NOMO-1 treated with DMSO at 0.1 percent for 48 hours (cell line): ENCODE results near the gene MILR1.
A peak's percentile ranks its signal among the peaks of the same experiment; 100 is the strongest.
"Not testable (repeated sequence)": the region's sequence is repeated elsewhere in the genome, so short reads cannot be mapped to it uniquely, and the experiment has no call there.

ENCODE experiments used
- DNase-seq: peaks from one replicate; lab custom pipeline; 2025; ENCODE audit not compliant: unreplicated experiment; lab: John Stamatoyannopoulos, UW

MILR1 gene

DNA sequence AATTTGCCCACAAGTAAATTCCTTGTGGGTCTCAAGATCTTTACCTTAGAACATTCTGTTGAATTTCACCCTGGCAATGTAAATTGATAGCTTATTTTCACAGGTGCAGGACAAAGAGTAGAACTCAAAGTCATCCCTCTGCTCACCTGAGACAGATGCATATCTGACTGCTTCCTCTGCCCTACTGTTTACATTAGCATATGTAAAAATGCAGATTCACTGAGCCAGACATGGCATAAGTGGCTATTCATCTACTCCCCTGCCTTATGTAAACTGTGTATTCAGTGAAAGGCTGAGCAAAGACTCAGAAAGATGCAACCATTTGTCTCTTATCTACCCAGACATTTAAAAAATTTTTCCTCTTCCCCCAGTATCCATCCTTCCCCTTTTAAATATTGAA is 22.3 kb upstream of the MILR1 start:
- DNase-seq, result no peak

DNA sequence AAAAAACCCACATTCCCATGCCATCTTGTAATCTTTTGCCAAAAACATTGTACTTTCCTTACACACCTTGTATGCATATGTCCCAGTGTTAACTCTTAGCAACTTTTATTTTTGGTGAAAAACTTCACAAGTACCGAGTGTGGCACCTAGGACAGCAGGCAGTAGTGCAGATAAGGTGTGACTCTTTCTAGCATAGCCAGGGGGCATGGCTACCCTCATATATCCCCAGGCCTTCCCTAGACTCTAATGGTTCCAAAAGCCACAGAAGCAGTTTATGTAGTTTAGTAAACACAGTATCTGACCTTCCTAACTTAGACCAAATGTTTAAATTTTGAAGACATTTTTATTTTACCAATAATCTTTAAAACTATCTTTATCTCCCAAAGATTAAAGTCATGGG is 20.5 kb upstream of the MILR1 start:
- DNase-seq, result no peak

DNA sequence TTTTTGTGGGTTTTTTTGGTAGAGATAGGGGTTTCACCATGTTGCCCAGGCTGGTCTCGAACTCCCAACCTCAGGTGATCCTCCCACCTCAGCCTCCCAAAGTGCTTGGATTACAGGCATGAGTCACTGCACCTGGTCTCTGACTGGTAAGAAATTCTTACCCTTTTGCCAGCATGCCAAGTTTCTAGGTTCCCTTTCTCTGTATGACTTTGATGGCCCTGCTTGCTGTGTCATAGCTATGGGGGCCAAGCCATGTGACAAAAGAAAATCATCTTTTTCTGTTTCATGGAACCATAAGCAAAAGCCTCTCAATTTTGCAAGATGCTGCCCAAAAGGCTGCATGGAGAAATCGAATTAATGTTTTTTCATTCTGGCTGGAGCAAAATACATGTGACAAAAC is 18.9 kb upstream of the MILR1 start:
- DNase-seq, result not testable (repeated sequence)

- DNase-seq, result no peak
Observed at GRCh38 chr17:64431534-64431933, 17.4 kb upstream of the MILR1 start.

DNA sequence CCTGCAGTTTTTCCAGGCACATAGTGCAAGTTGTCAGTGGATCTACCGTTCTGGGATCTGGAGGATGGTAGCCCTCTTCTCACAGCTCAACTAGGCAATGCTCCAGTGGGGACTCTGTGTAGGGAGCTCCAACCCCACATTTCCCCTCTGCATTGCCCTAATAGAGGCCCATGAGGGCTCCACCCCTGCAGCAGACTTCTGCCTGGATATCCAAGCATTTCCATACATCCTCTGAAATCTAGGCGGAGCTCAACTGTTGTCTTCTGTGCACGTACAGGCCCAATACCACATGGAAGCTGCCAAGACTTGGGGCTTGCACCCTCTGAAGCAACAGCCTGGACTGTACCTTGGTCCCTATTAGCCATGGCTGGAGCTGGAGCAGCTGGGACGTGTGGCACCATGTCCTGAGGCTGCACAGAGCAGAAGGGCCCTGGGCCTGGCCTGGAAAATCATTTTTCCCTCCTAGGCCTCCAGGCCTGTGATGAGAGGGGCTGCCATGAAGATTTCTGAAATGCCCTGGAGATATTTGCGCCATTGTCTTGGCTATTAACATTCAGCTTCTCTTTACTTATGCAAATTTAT is 10.9 kb upstream of the MILR1 start:
- no peak for DNase-seq

DNA sequence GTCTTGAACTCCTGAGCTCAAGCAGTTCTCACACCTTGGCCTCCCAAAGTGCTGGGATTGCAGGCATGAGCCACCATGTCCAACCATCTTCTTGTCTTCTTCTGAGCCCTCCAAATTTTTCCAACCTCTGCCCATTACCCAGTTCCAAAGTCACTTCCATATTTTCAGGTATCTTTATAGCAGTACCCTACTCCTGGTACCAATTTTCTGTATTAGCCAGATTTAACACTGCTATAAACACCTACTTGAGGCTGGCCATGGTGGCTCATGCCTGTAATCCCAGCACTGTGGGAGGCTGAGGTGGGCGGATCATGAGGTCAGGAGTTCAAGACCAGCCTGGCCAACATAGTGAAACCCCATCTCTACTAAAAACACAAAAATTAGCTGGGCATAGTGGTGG is 9.4 kb upstream of the MILR1 start:
- DNase-seq, result not testable (repeated sequence)

GRCh38 chr17:64439956-64440355 is 9.0 kb upstream of the MILR1 start:
- DNase-seq, result no peak

GRCh38 chr17:64441772-64442540 is 7.0 kb upstream of the MILR1 start:
- DNase-seq, result peak; percentile 73

DNA sequence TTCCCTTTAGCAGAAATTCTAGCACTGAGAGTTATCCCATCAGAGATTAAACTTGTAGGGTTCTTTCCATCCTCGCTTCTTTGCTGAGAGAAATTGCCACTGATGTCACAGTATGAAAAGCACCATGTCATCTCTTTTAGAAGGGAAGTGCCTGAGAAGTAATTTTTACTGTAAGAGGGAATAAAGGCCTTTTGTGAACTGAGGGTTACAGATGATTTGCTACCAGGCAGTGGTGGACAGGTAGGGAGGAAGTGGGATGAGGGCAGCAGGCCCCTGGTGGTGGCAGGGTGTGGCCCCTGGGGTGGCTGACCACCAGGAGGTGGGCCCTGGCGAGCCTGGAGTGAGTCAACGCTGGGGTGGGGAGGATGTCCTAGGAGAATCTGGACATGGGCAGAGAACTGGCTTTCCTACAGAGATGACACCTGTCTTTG is 6.4 kb upstream of the MILR1 start:
- peak; percentile 75 for DNase-seq

GRCh38 chr17:64443086-64443760 is 5.7 kb upstream of the MILR1 start:
- no peak for DNase-seq

DNA sequence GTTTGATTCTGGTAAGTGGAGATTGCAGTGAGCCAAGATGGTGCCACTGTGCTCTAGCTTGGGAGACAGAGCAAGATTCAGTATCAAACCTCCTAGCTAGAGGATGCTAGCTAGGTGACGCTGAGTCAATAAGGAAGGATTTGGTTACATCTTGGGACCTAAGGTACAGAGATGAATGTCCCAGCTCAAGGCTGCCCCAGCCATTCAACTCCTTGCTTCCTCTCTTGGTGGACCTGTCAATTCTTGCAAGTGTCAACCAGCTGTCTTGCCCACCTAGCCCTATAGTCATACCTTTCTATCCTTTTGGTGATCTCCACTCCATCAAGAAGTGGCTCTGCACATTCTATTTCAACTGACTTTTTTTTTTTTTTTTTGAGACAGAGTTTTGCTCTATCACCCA is 1.4 kb upstream of the MILR1 start:
- DNase-seq, result no peak

DNA sequence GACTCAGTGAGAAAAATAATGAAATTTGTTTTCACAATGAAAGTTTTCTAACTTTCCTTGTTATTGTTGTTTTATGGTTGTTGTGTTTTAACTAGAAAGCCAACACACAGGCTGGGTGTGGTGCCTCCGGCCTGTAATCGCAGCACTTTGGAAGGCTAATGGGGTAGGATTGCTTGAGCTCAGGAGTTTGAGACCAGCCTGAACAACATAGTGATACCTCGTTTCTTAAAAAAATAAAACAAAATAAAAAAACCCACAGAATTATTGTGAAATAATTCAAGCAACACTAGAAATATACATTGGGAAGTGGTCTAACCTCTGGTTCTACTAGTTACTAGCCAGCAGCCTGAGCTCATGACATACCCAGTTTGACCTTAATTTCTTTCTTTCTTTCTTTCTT is 630 bp downstream of the MILR1 start:
- peak; percentile 64 for DNase-seq

GRCh38 chr17:64455993-64456885 is 7.3 kb downstream of the MILR1 start:
- DNase-seq, result peak; percentile 93

GRCh38 chr17:64457156-64457555 is 8.2 kb downstream of the MILR1 start:
- DNase-seq, result no peak

GRCh38 chr17:64458756-64459155 is 9.8 kb downstream of the MILR1 start:
- no peak for DNase-seq

GRCh38 chr17:64459284-64459747 is 10.4 kb downstream of the MILR1 start:
- no peak for DNase-seq

GRCh38 chr17:64459818-64460217 is 10.9 kb downstream of the MILR1 start:
- not testable (repeated sequence) for DNase-seq

GRCh38 chr17:64460955-64461354 is 12.0 kb downstream of the MILR1 start:
- DNase-seq, result no peak

GRCh38 chr17:64461788-64462187 is 12.9 kb downstream of the MILR1 start:
- DNase-seq, result no peak

DNA sequence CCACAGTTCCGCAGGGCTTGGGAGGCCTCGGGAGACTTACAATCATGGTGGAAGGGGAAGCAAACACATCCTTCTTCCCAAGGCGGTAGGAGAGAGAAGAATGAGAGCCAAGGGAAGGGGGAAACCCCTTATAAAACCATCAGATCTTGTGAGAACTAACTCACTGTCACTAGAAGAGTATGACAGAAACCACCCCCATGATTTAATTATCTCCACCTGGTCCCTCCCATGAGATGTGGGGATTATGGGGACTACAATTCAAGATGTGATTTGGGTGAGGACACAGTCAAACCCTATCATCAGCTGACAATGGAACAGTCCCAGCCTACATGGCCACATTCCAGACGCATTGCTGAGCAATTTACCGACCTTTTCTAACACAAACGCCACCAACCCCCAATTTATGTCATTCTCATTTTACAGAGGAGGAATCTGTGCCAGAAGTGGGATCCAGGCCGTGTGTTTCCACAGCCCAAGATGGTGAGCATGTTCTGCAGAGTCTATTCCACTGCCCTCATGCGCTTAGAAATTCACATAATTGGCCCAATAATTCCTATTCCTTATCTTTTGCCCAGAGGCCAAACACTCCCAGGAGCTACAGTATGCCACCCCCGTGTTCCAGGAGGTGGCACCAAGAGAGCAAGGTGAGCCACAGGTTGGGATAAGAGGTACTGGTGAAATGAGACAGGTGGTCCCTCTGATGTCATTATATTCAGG is 17.3 kb downstream of the MILR1 start:
- DNase-seq, result no peak
